Stimulated activated CD8-positive, alpha-beta memory T cell treated with anti-CD3 and anti-CD28 coated beads, Interleukin-12 subunit alpha, Interleukin-12 subunit beta, amount 100 ng/mL, for 24 hours (primary cell): ENCODE results near the gene NYNRIN.

Source experiments
- DNase-seq: peaks from one replicate; pipeline ENCODE4 v3.0.0-alpha.2; 2020; ENCODE audit errors: extremely low read depth

NYNRIN gene

DNA sequence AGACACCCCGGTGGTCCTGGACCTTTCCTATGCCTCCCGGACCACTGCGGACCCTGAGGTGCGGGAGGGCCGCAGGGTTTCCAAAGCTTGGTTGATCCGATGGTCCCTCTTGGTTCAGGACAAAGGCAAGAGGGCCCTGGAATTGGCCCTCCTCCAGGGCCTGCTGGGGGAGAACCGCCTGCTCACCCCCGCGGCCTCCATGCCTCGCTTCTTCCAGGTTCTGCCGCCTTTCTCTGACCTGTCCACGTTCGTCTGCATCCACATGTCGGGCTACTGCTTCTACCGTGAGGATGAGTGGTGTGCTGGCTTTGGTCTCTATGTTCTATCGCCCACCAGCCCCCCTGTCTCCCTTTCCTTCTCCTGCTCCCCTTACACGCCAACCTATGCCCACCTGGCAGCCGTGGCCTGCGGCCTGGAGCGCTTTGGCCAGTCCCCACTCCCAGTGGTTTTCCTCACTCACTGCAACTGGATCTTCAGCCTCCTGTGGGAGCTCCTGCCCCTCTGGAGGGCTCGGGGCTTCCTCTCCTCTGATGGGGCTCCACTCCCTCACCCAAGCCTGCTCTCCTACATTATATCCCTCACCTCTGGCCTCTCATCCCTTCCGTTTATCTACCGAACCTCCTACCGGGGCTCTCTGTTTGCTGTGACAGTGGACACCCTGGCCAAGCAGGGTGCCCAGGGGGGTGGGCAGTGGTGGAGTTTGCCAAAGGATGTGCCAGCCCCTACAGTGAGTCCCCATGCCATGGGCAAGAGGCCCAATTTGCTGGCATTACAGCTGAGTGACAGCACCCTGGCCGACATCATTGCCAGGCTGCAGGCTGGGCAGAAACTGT, 16.8 kb downstream of the NYNRIN start:
- DNase-seq, result no peak

DNA sequence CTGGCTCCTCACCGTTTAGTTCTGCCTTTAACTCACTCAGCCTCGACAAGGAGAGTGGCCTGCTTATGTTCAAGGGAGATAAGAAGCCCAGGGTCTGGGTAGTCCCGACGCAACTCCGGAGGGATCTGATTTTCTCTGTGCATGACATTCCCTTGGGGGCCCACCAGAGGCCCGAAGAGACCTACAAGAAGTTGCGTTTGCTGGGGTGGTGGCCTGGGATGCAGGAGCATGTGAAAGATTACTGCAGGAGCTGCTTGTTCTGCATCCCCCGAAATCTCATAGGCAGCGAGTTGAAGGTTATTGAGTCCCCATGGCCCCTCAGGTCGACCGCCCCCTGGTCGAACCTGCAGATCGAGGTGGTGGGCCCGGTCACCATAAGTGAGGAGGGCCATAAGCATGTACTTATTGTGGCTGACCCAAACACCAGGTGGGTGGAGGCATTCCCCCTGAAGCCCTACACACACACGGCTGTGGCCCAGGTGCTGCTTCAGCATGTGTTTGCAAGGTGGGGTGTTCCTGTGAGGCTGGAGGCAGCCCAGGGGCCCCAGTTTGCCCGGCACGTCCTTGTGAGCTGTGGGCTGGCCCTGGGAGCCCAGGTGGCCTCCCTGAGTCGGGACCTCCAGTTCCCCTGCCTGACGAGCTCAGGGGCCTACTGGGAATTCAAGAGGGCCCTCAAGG, 17.6 kb downstream of the NYNRIN start:
- DNase-seq, result no peak

GRCh38 chr14:24416932-24417619, 18.3 kb downstream of the NYNRIN start:
- DNase-seq, result no peak

DNA sequence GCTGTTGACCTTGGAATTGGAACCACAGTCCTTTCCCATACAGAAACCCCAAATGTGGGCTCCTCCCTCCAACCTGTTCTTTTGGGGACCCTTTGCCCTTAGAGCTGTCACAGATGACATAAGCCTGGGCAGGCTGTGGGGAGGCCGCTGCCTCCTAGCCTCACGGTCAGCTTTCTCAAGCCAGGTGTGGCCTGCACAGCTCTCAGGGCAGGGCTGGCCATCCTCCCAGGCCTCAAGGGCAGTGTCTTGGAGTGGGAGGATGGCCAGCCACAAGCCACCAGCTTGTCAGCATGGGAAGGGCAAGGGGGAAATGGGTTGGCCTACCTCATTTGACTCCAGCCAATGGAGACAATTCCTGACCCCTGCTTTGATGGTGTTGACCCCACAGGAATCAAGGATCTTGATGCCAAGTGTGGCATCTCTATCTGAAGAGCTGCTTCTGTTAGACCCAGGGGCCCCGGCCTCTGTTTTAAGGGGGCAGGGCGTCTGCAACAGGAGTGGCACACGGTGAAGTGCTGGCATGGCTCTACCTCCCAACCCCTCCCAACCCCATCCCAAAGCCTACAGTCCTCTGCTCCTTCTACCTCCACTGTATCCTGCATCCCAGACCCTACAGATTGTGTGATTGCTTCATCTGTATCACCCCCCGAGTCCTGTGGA, 19.2 kb downstream of the NYNRIN start:
- DNase-seq, result no peak

DNA sequence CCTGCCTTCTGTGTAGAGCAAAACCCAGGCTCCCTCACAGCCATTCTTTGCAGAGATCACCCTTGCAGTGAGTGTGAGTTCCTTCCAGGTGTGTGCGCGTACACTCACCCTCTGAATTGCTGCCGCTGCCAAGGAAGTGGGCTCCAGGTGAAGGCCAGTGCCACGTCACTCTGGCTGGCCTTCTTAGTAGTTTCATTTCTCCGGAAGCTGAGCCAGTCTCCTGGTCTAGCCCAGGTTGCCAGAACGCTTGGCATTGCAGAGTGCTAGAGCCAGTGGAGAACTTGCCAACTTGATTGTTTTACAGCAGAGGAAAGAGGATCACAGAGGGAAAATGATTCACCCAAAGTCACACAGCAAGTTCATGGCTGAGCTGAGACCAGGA, 19.7 kb downstream of the NYNRIN start:
- no peak for DNase-seq

- DNase-seq, result no peak
These were observed 23.5 kb downstream of the NYNRIN start for GRCh38 chr14:24422261-24422660.

DNA sequence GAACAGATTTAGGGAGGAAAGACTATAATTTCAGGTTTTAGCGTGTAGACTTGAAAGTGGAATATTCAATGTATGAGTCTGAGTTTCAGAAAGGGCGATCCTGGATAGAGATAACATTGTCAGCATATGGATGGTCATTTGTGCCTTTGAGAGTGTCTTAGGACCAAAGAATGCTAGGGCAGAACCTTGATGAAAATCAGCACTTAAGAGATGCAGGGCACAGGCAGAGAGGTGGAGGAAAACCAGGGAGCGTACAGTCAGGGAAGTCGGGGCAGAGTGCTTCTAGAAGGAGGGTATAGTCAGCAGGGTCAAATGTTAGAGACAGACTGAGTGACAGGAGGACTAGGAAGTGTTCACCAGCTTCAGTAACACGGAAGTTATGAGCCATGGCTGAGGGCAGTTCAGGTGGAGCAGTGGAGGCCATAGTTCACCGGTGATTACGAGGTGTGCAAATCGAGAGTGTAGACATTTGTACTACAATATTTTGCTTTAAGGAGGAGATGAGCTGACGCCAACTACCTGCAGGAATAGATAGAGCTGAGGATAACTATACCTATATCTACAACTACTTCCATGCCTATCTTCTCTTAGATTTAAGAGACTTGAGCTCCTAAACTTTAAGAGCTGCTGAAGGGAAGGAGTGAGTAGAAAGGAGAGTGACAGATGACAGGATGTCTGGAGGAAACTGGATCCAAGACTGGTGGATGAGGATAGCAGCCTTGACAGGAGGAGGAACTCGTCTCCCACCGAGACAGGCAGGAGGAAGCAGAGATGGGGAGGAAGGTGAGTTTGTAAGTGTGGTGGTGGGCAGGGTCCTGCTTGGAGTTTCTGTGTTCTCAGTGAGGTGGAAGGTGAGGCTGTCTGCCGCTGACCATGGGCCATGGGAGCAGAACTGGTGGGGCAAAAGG, 24.1 kb downstream of the NYNRIN start:
- no peak for DNase-seq

DNA sequence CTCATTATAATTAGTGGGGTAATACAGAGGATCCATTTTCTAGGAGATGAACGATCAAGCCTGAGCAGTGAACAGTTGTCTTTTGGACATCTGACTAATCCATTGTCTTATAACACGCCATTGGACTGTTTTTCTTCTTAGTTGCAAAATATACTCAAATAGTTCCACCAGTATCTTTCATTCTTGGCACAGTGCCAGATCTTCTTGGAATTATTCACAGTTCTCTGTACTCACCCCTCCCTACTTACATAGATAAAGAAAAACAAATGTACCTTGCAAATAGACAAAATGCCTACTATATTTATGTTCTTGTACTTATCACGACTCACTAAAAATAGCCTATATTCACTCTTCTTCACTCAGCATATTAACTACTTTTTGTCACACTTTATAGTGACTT, 26.9 kb downstream of the NYNRIN start:
- no peak for DNase-seq

DNA sequence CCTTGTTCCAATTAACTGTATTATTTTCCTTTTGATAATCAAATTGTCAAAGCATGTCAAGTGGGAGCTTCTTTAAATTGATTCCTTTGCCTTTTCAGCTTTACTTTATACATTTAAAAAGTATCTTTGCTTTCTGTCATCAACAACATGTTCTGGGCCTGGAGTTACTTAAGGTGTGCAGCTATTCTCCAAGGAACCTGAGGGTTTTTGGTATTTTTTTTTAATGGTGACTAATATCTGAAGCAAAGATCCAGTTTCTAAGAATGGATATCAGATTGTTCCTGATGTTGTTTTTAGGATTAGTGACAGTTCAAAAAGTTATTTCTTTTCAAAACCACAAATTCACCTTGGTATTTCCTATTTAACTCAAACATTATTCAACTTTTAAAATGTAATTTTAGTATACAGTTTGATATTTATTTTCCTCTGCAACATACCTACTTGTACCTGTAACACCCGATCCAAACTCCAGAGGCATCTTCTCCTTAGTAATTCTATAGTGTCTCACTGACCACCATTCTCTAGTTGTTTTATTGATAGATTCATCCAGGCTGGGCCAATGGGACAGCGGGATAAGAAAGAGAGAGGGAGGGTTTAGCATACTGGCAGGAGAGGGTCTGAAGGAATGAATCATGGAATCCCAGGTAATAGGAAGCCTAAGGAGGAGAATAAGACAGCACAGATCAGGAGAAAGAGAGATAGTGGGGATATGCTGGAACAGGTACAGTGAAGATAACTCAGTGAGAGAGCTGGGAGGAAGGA, 27.5 kb downstream of the NYNRIN start:
- DNase-seq, result no peak

GRCh38 chr14:24426912-24427536, 28.2 kb downstream of the NYNRIN start:
- no peak for DNase-seq

- no peak for DNase-seq
These were observed 29.0 kb downstream of the NYNRIN start for GRCh38 chr14:24427537-24428508.

- DNase-seq, result no peak
These were observed 30.0 kb downstream of the NYNRIN start for GRCh38 chr14:24428628-24429394.

DNA sequence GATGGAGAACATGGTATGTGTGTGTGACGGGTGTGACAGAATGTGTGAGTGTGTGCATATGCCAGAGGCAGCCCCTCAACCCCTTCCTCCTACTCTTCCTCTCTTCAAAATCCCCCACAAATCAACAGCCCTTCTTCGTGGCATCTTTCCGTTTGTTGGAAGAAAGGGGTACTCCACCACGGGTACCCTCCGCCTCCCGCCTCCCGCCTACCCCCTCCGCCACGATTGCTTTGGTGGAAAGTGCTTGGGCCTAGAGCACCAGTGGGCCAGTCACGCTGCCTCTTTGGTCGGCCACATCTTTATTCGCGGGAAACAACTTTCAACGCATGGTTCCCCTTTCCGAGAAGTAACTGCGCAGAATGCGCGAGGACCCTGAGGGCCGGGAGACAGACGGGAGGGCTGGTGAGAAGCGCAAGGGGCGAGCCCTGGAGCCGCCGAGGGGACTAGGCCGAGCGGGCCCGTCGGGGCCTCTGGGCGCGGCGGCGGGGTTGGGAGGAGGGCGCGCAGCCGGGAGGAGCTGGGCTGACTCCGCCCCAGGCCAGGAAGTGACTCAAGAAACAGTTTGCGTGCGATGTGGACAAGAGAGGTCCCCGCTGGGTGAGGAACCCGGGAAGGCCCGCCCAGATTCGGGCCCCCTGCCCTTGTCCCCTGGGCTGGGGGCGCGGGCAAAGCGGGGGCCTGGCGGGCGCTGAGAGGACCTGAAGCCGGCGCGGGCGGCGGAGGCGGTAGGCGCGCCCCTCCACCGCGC, 30.8 kb downstream of the NYNRIN start, which contains the start of the genes CBLN3 and KHNYN:
Gene CBLN3 (minus strand): TSS at position 274 of the 748 bp plus-strand sequence. CDS start 614 bp downstream, outside the sequence.
Gene KHNYN (plus strand): TSS at position 560 of the 748 bp plus-strand sequence. CDS start 777 bp downstream, outside the sequence.
- peak; percentile 67 for DNase-seq

DNA sequence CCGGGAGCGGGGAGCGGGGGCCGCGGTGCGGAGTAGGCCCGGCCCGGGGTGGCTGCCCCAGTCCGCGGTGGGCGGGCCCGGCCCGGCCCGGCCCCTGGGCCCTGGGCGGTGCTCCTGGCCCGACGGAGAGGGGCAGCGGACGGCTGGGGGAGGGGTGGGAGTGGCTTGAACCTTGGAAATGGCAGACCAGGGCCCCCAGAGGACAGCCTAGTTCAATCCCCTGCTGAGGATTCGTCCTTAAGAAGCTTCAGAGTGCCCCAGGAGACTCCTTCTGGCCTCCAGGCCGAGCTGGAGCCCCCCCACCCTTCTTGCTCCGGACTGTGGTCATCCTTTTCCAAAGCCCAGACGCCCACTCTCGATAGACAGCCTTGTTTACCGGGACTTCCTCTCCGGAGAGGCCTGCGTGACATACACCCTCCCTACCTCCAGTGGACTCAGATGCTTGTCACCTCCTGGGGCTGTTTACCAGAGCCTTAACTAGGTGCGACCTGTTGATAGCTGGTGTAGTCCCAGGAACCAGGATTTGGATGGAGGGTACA, 31.4 kb downstream of the NYNRIN start:
- DNase-seq, result no peak

GRCh38 chr14:24430682-24431568, 32.1 kb downstream of the NYNRIN start:
- DNase-seq, result peak; percentile 53
